Astrocyte (in vitro differentiated cells and primary cell): ENCODE data around the gene TBC1D22B. TPM values are rescaled to one million over a fixed set of nuclear protein-coding genes. Genes with fewer than 3 reads are reported as not detected.

Experiments used
- DNase-seq: peaks from one replicate; pipeline ENCODE4 v3.0.0-alpha.2; 2010; ENCODE audit warnings: low read depth
- FAIRE-seq: peaks from 2 replicates; lab custom pipeline; 2011; peaks lifted over from hg19 to GRCh38; lab: Jason Lieb, UNC
- H2AFZ ChIP-seq: 2 replicates; pipeline ENCODE4 v1.6.0; 2012; ENCODE audit warnings: low read depth, low read length, inconsistent platforms
- H3K27ac ChIP-seq: 2 replicates; pipeline ENCODE4 v1.5.1; 2011; ENCODE audit warnings: low read depth, low read length, inconsistent platforms
- H3K27me3 ChIP-seq: 2 replicates; pipeline ENCODE4 v1.6.0; 2011; ENCODE audit warnings: low read length, inconsistent platforms; ENCODE audit not compliant: insufficient read depth
- H3K36me3 ChIP-seq: 2 replicates; pipeline ENCODE4 v1.5.1; 2011; ENCODE audit warnings: low read length, inconsistent platforms; ENCODE audit not compliant: insufficient read depth
- H3K4me1 ChIP-seq: 2 replicates; pipeline ENCODE4 v1.5.1; 2011; ENCODE audit warnings: low read length, inconsistent platforms; ENCODE audit not compliant: insufficient read depth
- H3K4me2 ChIP-seq: 2 replicates; pipeline ENCODE4 v1.6.0; 2012; ENCODE audit warnings: low read length, inconsistent platforms
- H3K4me3 ChIP-seq: 2 replicates; pipeline ENCODE4 v1.5.1; 2011; ENCODE audit warnings: low read depth, mild to moderate bottlenecking, low read length, inconsistent platforms; ENCODE audit not compliant: insufficient read depth
- H3K79me2 ChIP-seq: 2 replicates; pipeline ENCODE4 v1.6.0; 2012; ENCODE audit warnings: mild to moderate bottlenecking, low read length, inconsistent platforms; ENCODE audit not compliant: insufficient read depth
- H3K9ac ChIP-seq: 2 replicates; pipeline ENCODE4 v1.6.0; 2012; ENCODE audit warnings: mild to moderate bottlenecking, low read length, inconsistent platforms
- H3K9me3 ChIP-seq: 2 replicates; pipeline ENCODE4 v1.5.1; 2012; ENCODE audit warnings: low read depth, mild to moderate bottlenecking, low read length, inconsistent platforms; ENCODE audit not compliant: insufficient read depth
- H4K20me1 ChIP-seq: 2 replicates; pipeline ENCODE4 v1.6.0; 2012; ENCODE audit warnings: low read length, inconsistent platforms; ENCODE audit not compliant: insufficient read depth
- H3K27ac Mint-ChIP-seq: one replicate; pipeline ENCODE4 v1.8.0; 2021; ENCODE audit warnings: mild to moderate bottlenecking, mixed read lengths; ENCODE audit not compliant: unreplicated experiment
- H3K27me3 Mint-ChIP-seq: one replicate; pipeline ENCODE4 v1.8.0; 2021; ENCODE audit warnings: low read depth, mixed read lengths; ENCODE audit not compliant: unreplicated experiment
- H3K36me3 Mint-ChIP-seq: one replicate; pipeline ENCODE4 v1.8.0; 2021; ENCODE audit warnings: low read depth, mixed read lengths; ENCODE audit not compliant: unreplicated experiment
- H3K4me1 Mint-ChIP-seq: one replicate; pipeline ENCODE4 v1.8.0; 2021; ENCODE audit warnings: low read depth, mixed read lengths; ENCODE audit not compliant: unreplicated experiment
- H3K4me3 Mint-ChIP-seq: one replicate; pipeline ENCODE4 v1.8.0; 2021; ENCODE audit warnings: mild to moderate bottlenecking, moderate library complexity, mixed read lengths; ENCODE audit not compliant: unreplicated experiment
- H3K9me3 Mint-ChIP-seq: one replicate; pipeline ENCODE4 v1.8.0; 2021; ENCODE audit warnings: mild to moderate bottlenecking, mixed read lengths; ENCODE audit not compliant: unreplicated experiment
- EZH2 ChIP-seq: IDR thresholded peaks from 2 replicates; pipeline ENCODE4 v1.6.1; 2012; ENCODE audit warnings: mild to moderate bottlenecking, low read length, inconsistent platforms; ENCODE audit not compliant: insufficient read depth
- total RNA-seq: library from RNA; stranded (reverse); gene quantifications from 2 replicates; pipeline ENCODE4 v1.2.1, GENCODE V29; 2021
- TF ChIP-seq, protein P1 (sequence below): IDR thresholded peaks from 2 replicates; pipeline ENCODE4 v1.5.1; 2011; ENCODE audit warnings: low read depth, mild to moderate bottlenecking, inconsistent platforms, low read length, moderate library complexity; ENCODE audit not compliant: insufficient read depth

Gene TBC1D22B
- total RNA-seq, 1 donor from 2014 or later, result 10.8 TPM

- Mint-ChIP-seq H3K9me3 (peaks cover 5% of the 10 kb centered on the region), H3K27ac (no peak overlapping the region)
These were observed 59.9 kb downstream of the TBC1D22B start for GRCh38 chr6:37317312-37318038.

DNA sequence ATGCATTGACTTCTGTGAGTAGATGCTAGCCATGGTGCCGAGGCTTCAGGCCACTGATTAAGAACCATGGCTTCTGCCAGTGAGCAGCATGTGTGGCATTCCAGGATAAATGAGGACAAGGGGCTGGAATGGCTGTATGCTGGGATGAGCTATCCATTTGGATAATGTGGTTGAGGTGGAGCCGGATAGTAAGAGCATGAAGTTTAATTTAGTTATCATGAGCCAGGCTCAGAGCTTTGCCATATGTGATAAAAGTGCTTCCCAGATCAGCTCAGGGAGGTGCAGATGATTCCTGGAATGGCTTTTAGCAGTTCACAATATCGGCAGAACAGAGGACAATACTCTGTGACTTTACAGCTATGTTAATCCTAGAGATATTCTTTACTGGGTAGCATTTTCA, 61.6 kb downstream of the TBC1D22B start:
- Histone ChIP-seq H3K27me3 (no peaks in the 10 kb centered on the region), H3K4me2 (no peak overlapping the region), H3K9me3 (no peaks in the 10 kb centered on the region), H3K4me1 (peaks cover 9% of the 10 kb centered on the region), H3K27ac (no peak overlapping the region), H3K36me3 (peaks cover 39% of the 10 kb centered on the region), H4K20me1 (peaks cover 11% of the 10 kb centered on the region), H3K79me2 (no peaks in the 10 kb centered on the region), H2AFZ (no peak overlapping the region), H3K9ac (no peak overlapping the region), H3K4me3 (no peak overlapping the region)
- FAIRE-seq (no peak), DNase-seq (no peak)
- no peak overlapping the region for H3K4me3 Mint-ChIP-seq
- no peaks in the 10 kb centered on the region for H3K27me3 Mint-ChIP-seq
- peaks cover 15% of the 10 kb centered on the region for H3K4me1 Mint-ChIP-seq
- H3K9me3 Mint-ChIP-seq, result peaks cover 3% of the 10 kb centered on the region
- peaks cover 12% of the 10 kb centered on the region for H3K36me3 Mint-ChIP-seq
- TF ChIP-seq, protein P1, sequence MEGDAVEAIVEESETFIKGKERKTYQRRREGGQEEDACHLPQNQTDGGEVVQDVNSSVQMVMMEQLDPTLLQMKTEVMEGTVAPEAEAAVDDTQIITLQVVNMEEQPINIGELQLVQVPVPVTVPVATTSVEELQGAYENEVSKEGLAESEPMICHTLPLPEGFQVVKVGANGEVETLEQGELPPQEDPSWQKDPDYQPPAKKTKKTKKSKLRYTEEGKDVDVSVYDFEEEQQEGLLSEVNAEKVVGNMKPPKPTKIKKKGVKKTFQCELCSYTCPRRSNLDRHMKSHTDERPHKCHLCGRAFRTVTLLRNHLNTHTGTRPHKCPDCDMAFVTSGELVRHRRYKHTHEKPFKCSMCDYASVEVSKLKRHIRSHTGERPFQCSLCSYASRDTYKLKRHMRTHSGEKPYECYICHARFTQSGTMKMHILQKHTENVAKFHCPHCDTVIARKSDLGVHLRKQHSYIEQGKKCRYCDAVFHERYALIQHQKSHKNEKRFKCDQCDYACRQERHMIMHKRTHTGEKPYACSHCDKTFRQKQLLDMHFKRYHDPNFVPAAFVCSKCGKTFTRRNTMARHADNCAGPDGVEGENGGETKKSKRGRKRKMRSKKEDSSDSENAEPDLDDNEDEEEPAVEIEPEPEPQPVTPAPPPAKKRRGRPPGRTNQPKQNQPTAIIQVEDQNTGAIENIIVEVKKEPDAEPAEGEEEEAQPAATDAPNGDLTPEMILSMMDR, result no peak
- no peak for TF ChIP-seq EZH2
- H3K27ac Mint-ChIP-seq, result no peak overlapping the region

More at GRCh38 chr6:37317312-37318038, 59.9 kb downstream of the TBC1D22B start:
- TF ChIP-seq, protein P1, result no peak
- TF ChIP-seq EZH2, result no peak
- no peaks in the 10 kb centered on the region for H3K27me3 Mint-ChIP-seq
- Histone ChIP-seq H3K4me2 (no peak overlapping the region), H2AFZ (no peak overlapping the region), H3K27ac (no peak overlapping the region), H3K9me3 (no peaks in the 10 kb centered on the region), H3K79me2 (no peaks in the 10 kb centered on the region), H3K27me3 (no peaks in the 10 kb centered on the region), H3K4me1 (peaks cover 5% of the 10 kb centered on the region), H4K20me1 (peaks cover under 1% of the 10 kb centered on the region), H3K9ac (no peak overlapping the region), H3K4me3 (no peak overlapping the region), H3K36me3 (peaks cover 38% of the 10 kb centered on the region)
- peaks cover 18% of the 10 kb centered on the region for H3K36me3 Mint-ChIP-seq
- DNase-seq (no peak), FAIRE-seq (no peak)
- no peak overlapping the region for H3K4me3 Mint-ChIP-seq
- peaks cover 14% of the 10 kb centered on the region for H3K4me1 Mint-ChIP-seq

DNA sequence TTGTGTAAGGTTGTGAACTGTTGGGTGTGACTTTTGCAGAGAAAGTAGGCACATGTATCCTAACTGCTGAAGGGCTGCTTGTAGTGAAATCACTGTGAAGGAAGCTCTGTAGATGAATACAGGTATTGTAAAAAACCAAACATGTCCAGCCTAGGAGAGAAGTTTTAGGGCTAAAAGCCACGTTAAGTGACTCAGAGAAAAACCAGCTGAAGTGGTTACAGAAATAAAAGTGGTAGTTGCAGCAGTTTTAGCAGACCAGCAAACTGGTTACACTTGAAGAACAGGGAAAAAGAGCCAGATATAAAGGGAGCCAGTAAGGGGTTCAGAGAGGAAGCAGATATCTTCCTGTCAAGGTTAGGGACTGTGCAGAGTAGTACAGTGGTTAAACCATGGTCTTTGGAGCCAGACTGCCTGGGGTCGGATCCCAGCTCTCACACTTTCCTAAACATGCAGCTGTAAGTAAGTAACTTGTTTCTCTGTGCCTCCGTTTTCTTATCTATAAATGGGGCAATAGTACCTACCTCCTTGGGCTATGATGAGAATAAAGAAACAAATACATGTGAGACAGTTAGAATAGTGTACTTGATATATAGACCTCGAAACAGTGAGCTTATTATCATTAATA, 62.4 kb downstream of the TBC1D22B start:
- Histone ChIP-seq H3K9me3 (no peaks in the 10 kb centered on the region), H3K27me3 (no peaks in the 10 kb centered on the region), H3K9ac (no peak overlapping the region), H4K20me1 (peaks cover 19% of the 10 kb centered on the region), H3K79me2 (no peaks in the 10 kb centered on the region), H3K27ac (no peak overlapping the region), H2AFZ (no peak overlapping the region), H3K36me3 (peaks cover 35% of the 10 kb centered on the region), H3K4me1 (peaks cover 15% of the 10 kb centered on the region), H3K4me2 (no peak overlapping the region), H3K4me3 (no peak overlapping the region)
- Mint-ChIP-seq H3K4me1 (peaks cover 19% of the 10 kb centered on the region), H3K4me3 (no peak overlapping the region), H3K36me3 (peaks cover 4% of the 10 kb centered on the region), H3K27me3 (no peaks in the 10 kb centered on the region), H3K27ac (no peak overlapping the region), H3K9me3 (no peaks in the 10 kb centered on the region)
- TF ChIP-seq, protein P1, result no peak
- no peak for TF ChIP-seq EZH2
- FAIRE-seq, result no peak
- no peak for DNase-seq
